Mammary epithelial cell (primary cell): Measurements from ENCODE around the gene ZNF597.

Source experiments
- EZH2 ChIP-seq: IDR thresholded peaks from 2 replicates; pipeline ENCODE4 v1.6.1; 2012; ENCODE audit warnings: low read length, inconsistent platforms, borderline replicate concordance
- TF ChIP-seq, protein P1 (sequence below), 2 donors: IDR thresholded peaks in 1 of 2; conservative IDR thresholded peaks in 1 of 2; 2 replicates each; pipeline ENCODE4 v1.5.1; 2011 to 2012; ENCODE audit warnings: inconsistent platforms in 2 of 2, low read length in 2 of 2, mild to moderate bottlenecking in 2 of 2, control low read depth in 1 of 2, low read depth in 1 of 2; ENCODE audit not compliant: insufficient read depth in 1 of 2; ENCODE audit errors: extremely low read depth in 1 of 2

DNA sequence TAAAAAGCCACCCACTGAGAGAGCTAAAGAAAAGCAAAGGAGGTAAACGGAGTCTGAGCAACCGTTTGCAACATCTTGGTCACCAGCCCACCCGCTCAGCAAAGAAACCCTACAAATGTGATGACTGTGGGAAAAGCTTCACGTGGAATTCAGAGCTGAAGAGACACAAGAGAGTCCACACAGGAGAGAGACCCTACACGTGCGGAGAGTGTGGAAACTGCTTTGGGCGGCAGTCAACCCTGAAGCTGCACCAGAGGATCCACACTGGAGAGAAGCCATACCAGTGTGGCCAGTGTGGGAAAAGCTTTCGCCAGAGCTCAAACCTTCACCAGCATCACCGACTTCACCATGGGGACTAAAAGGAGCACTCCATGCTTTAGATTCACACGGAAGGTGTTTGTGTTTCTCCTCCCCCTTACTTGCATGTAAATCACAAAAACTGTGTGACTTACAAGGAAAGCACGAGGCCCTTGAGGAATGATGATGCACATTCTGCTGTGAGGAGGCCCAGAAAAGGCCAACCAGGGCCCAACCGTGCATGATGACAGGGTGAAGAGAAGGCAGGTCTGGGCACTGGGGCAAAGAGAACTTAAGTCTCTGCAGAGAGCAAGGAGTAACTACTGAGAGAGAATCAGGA is 34.6 kb downstream of the ZNF597 start:
- TF ChIP-seq, protein P1, sequence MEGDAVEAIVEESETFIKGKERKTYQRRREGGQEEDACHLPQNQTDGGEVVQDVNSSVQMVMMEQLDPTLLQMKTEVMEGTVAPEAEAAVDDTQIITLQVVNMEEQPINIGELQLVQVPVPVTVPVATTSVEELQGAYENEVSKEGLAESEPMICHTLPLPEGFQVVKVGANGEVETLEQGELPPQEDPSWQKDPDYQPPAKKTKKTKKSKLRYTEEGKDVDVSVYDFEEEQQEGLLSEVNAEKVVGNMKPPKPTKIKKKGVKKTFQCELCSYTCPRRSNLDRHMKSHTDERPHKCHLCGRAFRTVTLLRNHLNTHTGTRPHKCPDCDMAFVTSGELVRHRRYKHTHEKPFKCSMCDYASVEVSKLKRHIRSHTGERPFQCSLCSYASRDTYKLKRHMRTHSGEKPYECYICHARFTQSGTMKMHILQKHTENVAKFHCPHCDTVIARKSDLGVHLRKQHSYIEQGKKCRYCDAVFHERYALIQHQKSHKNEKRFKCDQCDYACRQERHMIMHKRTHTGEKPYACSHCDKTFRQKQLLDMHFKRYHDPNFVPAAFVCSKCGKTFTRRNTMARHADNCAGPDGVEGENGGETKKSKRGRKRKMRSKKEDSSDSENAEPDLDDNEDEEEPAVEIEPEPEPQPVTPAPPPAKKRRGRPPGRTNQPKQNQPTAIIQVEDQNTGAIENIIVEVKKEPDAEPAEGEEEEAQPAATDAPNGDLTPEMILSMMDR (conservative IDR thresholded peaks at IDR 0.05 in 1 of 2, IDR thresholded peaks at IDR 0.05 in 1 of 2; ENCODE audit: extremely low read depth in 1 of 2, insufficient read depth in 1 of 2, low read depth in 1 of 2, low read length in 2 of 2), result no peak
- no peak for TF ChIP-seq EZH2
